Skeletal muscle tissue (tissue), 4 donors: ENCODE measurements around the gene PSMG1. TPM values are rescaled to one million over a fixed set of nuclear protein-coding genes. Genes with fewer than 3 reads are reported as not detected.

Experiments used
- H3K27ac ChIP-seq: one replicate; pipeline ENCODE4 v1.7.0; 2013; ENCODE audit warnings: mild to moderate bottlenecking, low read depth, low read length, inconsistent platforms
- H3K27me3 ChIP-seq, 3 donors: one replicate each; pipeline ENCODE4 v1.7.0; 2013; ENCODE audit warnings: low read length in 3 of 3; ENCODE audit not compliant: control insufficient read depth in 3 of 3, insufficient read depth in 3 of 3
- H3K36me3 ChIP-seq, 3 donors: one replicate each; pipeline ENCODE4 v1.7.0; 2013; ENCODE audit warnings: low read length in 3 of 3; ENCODE audit not compliant: control insufficient read depth in 3 of 3, insufficient read depth in 3 of 3
- H3K4me1 ChIP-seq, 3 donors: one replicate each; pipeline ENCODE4 v1.7.0; 2013; ENCODE audit warnings: low read length in 3 of 3, mild to moderate bottlenecking in 3 of 3; ENCODE audit not compliant: control insufficient read depth in 3 of 3, insufficient read depth in 3 of 3
- H3K4me3 ChIP-seq, 3 donors: one replicate each; pipeline ENCODE4 v1.7.0; 2013; ENCODE audit warnings: low read length in 3 of 3
- H3K9ac ChIP-seq, 3 donors: one replicate each; pipeline ENCODE4 v1.7.0; 2013; ENCODE audit warnings: low read length in 3 of 3, mild to moderate bottlenecking in 3 of 3, moderate library complexity in 2 of 3, low read depth in 1 of 3
- H3K9me3 ChIP-seq, 3 donors: one replicate each; pipeline ENCODE4 v1.7.0; 2013; ENCODE audit warnings: low read length in 3 of 3; ENCODE audit not compliant: control insufficient read depth in 3 of 3
- total RNA-seq: library from RNA; depleted of rRNA; stranded (reverse); fragments of >200 nt; gene quantifications from one replicate; pipeline ENCODE4 v1.2.3, GENCODE V29; 2014
- donor health status: Osteomylitis.

PSMG1 gene
- total RNA-seq, 1 donor from 2014 or later: 39.1 TPM

DNA sequence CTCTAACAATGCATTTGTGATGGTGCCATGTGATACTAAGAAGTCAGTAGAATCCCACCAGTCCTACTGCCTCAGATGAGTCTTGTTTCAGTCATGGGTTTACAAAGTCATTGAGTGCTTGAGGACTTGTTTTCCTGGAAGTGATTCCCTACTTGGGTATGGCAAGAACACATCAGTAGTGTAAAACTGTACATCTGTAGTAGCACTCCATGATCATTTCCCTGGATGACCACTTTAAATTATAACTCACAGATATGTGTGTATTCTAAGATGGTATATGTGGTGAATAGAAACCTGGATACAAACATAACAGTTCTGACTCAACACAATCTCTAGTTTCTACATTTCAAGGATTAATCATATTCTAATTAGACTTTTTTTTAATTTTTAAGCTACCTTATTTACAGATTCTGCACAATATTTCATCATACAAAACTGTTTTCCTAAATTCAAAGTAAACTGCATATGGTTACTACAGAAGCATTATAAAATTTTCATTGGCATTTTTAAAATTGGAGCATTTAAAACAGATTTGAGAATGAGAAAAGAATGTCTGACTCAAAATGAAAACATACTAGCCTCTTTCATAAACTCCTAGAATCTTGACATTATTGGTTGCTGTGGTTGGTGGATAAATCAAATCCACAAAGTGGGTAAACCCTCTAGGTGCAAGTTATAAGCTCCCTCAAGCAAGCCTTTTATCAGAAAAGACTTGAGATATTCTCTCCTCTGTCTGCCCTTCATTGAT, 6.8 kb upstream of the PSMG1 start:
- Histone ChIP-seq H3K9me3 (no peaks in the 10 kb centered on the region), H3K4me3 (no peak overlapping the region), H3K27me3 (no peaks in the 10 kb centered on the region), H3K36me3 (peaks cover 0 to 10% (median 0%) of the 10 kb centered on the region in 3 donors), H3K4me1 (no peaks in the 10 kb centered on the region), H3K9ac (no peak overlapping the region), H3K27ac (no peak overlapping the region)

DNA sequence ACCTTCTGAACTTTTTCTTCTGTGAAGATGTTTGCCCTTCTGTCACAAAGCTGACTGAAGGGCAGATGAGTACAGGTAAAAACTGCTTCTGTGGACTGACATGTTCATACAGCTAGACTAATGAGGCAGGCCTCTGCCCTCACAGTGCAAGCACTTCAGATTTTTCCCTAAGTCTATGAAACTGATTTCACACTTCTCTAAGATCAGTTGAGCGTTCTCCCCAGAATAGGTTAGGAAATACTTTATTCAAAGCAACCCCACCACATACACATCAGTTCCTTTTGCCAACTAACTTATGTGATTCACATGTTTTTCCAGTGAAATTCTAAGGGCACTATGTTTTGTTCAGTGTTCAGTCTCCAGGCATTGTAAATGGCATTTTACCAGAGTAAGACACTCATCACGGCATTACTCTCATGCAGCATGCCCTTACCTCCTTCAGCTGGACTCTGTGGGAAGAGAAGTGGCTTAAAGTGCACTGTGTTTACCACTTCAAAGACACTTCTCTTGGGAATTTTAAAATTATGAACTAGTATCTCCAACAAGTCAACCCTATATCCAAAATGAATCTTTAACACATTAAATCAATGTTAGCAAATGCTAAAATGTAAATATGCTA, 5.4 kb upstream of the PSMG1 start:
- no peaks in the 10 kb centered on the region for H3K27me3 ChIP-seq

DNA sequence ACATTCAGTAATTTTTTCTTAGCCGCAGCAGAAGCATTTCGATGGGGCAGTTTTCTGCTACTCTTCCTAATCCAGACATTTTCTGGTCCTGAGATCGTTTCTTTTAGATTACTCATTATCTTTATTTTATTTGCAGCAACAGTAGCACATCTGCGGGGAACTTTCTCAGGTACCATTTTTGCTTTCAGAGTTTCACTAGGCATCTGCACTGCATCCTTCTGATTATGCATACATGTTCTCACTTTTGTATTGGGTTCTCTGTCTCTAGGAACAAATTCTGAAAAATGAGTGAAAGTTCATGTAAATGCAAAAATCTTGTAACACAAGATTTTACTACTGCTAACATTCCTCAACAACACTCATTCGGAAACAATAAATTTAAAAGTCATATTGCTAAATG, 3.9 kb upstream of the PSMG1 start:
- H3K4me1 ChIP-seq: peaks cover 5 to 9% (median 5%) of the 10 kb centered on the region in 3 donors
- no peak overlapping the region for H3K27ac ChIP-seq
- no peak overlapping the region for H3K9ac ChIP-seq
- no peaks in the 10 kb centered on the region for H3K27me3 ChIP-seq
- H3K36me3 ChIP-seq: no peaks in the 10 kb centered on the region
- H3K4me3 ChIP-seq: no peak overlapping the region
- H3K9me3 ChIP-seq: no peaks in the 10 kb centered on the region

More for the DNA sequence above, 5.4 kb upstream of the PSMG1 start:
- no peaks in the 10 kb centered on the region for H3K4me1 ChIP-seq
- no peak overlapping the region for H3K9ac ChIP-seq
- no peaks in the 10 kb centered on the region for H3K36me3 ChIP-seq
- no peaks in the 10 kb centered on the region for H3K9me3 ChIP-seq
- H3K4me3 ChIP-seq: no peak overlapping the region
- no peak overlapping the region for H3K27ac ChIP-seq

DNA sequence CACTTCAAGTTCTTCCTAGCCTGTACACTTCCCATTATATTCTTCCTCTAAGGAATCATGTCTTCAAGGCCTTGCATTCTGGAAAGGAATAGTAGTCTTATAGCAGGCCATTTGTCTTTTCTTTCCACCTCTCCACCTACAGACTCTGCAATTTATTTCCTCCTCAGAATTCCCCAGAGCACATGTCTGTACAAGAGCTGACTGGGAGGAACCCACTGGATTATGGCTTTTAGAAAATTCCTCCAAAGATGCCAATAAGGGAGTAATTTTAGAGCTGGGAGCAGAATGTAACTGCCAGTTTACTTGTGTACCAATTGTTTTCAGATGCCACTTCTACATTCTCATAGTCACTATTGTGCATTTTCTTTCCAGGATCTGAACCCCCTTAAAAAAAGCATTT, 3.4 kb upstream of the PSMG1 start:
- Histone ChIP-seq H3K4me1 (peaks cover 7 to 14% (median 7%) of the 10 kb centered on the region in 3 donors), H3K27me3 (no peaks in the 10 kb centered on the region), H3K27ac (no peak overlapping the region), H3K4me3 (no peak overlapping the region), H3K36me3 (no peaks in the 10 kb centered on the region), H3K9ac (no peak overlapping the region), H3K9me3 (no peaks in the 10 kb centered on the region)

DNA sequence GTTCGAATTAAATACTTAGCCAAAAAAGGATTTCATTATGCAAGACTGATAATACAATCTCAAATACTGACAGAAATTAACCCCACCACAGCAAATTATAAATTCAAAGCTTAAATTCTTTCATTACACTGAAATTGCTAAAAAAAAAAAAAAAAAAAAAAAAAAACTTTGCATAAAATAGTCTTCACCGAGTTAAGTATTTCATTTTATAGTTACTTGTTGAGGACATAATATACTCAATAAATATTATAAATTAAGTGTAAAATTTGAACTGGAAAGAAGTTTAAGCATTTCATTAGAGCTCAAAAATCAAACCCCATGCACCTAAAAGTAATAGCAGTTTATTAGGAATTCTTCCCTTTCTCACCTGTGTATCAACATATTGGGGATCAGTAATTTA, 1.9 kb upstream of the PSMG1 start:
- H3K27ac ChIP-seq: no peak overlapping the region
- no peaks in the 10 kb centered on the region for H3K9me3 ChIP-seq
- no peaks in the 10 kb centered on the region for H3K36me3 ChIP-seq
- H3K4me3 ChIP-seq: no peak overlapping the region
- no peak overlapping the region for H3K9ac ChIP-seq
- H3K27me3 ChIP-seq: no peaks in the 10 kb centered on the region
- H3K4me1 ChIP-seq: peaks cover 7 to 14% (median 7%) of the 10 kb centered on the region in 3 donors

DNA sequence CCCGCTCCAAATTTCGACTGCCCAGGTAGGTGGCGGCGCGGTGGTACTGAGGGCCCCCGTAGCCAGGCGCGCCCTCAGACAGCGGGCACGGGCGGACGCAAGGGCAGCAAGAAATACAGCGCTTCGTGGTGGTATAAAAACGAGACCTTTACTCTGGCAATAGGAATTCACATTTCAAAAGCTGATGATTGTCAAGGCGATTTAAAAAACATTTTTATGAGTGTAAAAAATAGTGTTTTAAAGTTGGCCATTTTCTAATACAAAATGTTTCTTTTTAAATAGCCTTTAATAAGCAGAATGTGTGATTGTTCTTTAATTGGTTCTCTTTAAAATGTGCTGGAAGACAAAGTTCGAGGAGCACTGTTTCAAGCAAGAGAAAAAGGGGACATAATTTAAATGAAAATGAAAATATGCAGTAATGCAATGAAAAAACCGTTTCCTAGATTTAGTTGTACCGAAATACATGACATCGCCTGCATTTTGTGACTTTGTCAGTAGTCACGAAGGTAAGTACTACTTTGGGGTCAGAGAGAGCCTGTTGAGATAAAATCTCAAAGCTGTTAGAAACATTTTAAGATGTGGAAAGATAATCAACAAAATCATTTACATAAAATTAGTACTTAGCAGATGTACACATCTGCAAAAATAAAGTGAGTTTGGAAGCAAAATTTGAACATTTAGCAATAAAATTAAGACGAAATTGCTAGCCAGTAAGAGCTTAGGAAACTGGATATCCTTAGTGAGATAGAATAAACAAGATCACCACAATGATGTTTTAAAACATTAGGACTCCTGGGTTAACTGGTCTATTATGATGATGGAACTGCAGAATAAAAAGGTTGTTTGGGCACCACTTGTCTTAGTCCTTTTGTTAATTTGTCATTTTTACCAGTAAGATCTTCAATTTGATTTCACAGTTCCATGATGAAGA, 1.1 kb upstream of the PSMG1 start:
- H3K9me3 ChIP-seq: no peaks in the 10 kb centered on the region
- H3K27me3 ChIP-seq: no peaks in the 10 kb centered on the region
- H3K4me3 ChIP-seq: peak overlapping the region; percentile 88 to 91 (median 89)
- H3K9ac ChIP-seq: peak overlapping the region; percentile 83 to 97 (median 94)
- peaks cover 0 to 2% (median 0%) of the 10 kb centered on the region in 3 donors for H3K36me3 ChIP-seq
- H3K4me1 ChIP-seq: peaks cover 7 to 14% (median 7%) of the 10 kb centered on the region in 3 donors
- H3K27ac ChIP-seq: peak overlapping the region; percentile 93

DNA sequence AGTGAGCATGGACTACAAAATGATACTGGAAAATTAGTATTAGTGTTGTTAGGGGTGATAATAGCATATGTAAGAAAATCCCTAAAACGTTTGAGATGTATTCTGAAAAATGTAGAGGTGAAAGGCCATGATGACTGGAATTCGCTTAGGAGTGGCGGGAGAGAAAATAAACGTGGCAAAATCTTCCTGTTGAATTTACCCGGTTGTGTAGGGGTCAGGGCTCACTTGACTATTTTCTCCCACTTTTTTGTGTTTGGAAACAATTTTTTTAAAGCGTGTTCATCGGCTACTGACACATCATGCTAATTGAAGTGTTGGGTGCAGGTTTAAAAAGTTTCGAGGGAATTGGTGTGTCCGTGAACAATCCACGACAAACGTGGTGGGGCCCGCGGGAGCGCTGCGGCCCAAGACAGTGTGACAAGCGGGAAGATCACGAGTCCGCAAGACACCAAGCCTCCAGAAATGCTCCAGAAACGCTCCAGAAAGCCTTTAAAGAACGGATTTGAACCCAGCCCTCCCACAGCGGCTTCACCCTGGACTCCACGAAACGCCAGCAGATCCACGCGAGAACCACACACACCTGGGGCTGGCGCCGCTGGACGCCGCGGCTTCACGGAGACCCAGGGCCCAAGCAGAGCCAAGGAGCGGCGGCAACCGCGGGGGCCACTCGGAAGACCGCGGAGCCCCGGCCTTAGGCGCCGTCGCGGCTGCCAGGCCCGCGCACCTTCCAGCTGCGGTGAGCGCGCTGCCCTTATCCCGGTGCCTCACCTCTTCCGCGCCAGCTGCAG, 573 bp downstream of the PSMG1 start:
- Histone ChIP-seq H3K36me3 (peaks cover 0 to 2% (median 0%) of the 10 kb centered on the region in 3 donors), H3K4me3 (peak overlapping the region; percentile 88 to 91 (median 89)), H3K9me3 (no peaks in the 10 kb centered on the region), H3K27me3 (no peaks in the 10 kb centered on the region), H3K4me1 (peaks cover 7 to 14% (median 7%) of the 10 kb centered on the region in 3 donors), H3K27ac (peak overlapping the region; percentile 93), H3K9ac (peak overlapping the region; percentile 89 to 97 (median 94))

DNA sequence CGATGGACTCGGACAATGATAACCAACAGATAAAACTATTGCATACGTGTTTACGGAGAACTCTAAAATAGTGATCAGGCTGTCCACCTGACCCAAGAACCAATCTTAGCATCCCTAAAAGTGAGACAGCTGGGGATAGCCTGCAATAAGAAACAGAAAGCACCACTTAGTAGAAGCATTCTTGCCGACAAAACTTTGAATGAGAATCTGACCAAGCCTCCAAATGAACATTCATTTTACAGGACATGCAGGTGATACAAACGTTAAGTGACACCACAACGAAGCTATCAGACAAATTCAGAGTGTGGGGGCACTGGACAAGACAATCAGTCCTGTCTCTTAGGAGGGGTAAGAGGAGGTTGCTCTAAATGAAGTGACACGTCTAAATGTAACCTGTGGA, 1.2 kb downstream of the PSMG1 start:
- H3K36me3 ChIP-seq: peaks cover 0 to 2% (median 0%) of the 10 kb centered on the region in 3 donors
- no peaks in the 10 kb centered on the region for H3K27me3 ChIP-seq
- H3K4me1 ChIP-seq: peaks cover 7 to 14% (median 7%) of the 10 kb centered on the region in 3 donors
- no peaks in the 10 kb centered on the region for H3K9me3 ChIP-seq
- peak overlapping the region; percentile 93 for H3K27ac ChIP-seq
- H3K9ac ChIP-seq: peak overlapping the region; percentile 89 to 97 (median 94)
- peak overlapping the region; percentile 3 to 89 (median 88) for H3K4me3 ChIP-seq

DNA sequence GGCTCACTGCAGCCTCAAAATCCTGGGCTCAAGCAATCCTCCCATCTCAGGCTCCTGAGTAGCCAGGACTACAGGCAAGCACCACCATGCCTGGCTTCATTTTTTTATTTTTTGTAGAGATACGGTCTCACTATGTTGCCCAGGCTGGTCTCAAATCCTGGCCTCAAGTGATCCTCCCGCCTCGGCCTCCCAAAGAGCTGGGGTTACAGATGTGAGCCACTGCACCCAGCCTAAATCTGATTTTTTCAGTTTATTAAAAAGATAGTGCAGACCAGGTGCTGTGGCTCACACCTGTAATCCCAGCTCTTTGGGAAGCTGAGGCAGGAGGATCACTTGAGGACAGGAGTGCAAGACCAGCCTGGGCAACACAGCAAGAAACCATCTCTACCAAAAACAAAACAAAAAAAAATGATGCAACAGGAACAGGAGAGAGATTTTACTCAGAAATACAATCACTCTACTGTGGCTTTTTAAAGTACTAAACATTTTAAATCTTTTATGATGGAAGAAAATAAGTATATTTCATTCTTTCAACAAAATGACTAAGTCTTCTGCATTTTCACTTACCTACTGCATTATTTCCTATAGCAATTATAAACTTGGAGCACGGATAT, 1.9 kb downstream of the PSMG1 start:
- no peaks in the 10 kb centered on the region for H3K9me3 ChIP-seq
- peaks cover 0 to 2% (median 2%) of the 10 kb centered on the region in 3 donors for H3K36me3 ChIP-seq
- H3K27ac ChIP-seq: no peak overlapping the region
- H3K9ac ChIP-seq: no peak overlapping the region
- H3K4me3 ChIP-seq: no peak overlapping the region
- H3K4me1 ChIP-seq: peaks cover 7 to 14% (median 12%) of the 10 kb centered on the region in 3 donors
- no peaks in the 10 kb centered on the region for H3K27me3 ChIP-seq
